ENCODE results near the gene MTF2.

The MTF2 gene

GRCh38 chr1:93083979-93084378, 4.9 kb downstream of the MTF2 start:
- DNase-seq (ENCODE audit: low read depth) = no peak

- DNase-seq (ENCODE audit: low read depth) = no peak
Measured at GRCh38 chr1:93087532-93087931, 8.4 kb downstream of the MTF2 start.

- no peak for DNase-seq (ENCODE audit: low read depth)
Measured at GRCh38 chr1:93093332-93094006, 14.4 kb downstream of the MTF2 start.

- no peak for DNase-seq (ENCODE audit: low read depth)
Measured at GRCh38 chr1:93095804-93096585, 16.9 kb downstream of the MTF2 start.

- no peak for DNase-seq (ENCODE audit: low read depth)
Measured at GRCh38 chr1:93102142-93102541, 23.1 kb downstream of the MTF2 start.

- no peak for DNase-seq (ENCODE audit: low read depth)
Measured at GRCh38 chr1:93106226-93106625, 27.1 kb downstream of the MTF2 start.

GRCh38 chr1:93107395-93107794, 28.3 kb downstream of the MTF2 start:
- no peak for DNase-seq (ENCODE audit: low read depth)

GRCh38 chr1:93108335-93108734, 29.3 kb downstream of the MTF2 start:
- no peak for DNase-seq (ENCODE audit: low read depth)

GRCh38 chr1:93109578-93109977, 30.5 kb downstream of the MTF2 start:
- no peak for DNase-seq (ENCODE audit: low read depth)

- DNase-seq (ENCODE audit: low read depth) = no peak
Measured at GRCh38 chr1:93111065-93111464, 32.0 kb downstream of the MTF2 start.

GRCh38 chr1:93111561-93111960, 32.5 kb downstream of the MTF2 start:
- no peak for DNase-seq (ENCODE audit: low read depth)

- DNase-seq (ENCODE audit: low read depth) = no peak
Measured at GRCh38 chr1:93113127-93113526, 34.0 kb downstream of the MTF2 start.

GRCh38 chr1:93114391-93114790, 35.3 kb downstream of the MTF2 start:
- DNase-seq (ENCODE audit: low read depth) = no peak

GRCh38 chr1:93120614-93121013, 41.5 kb downstream of the MTF2 start:
- no peak for DNase-seq (ENCODE audit: low read depth)

GRCh38 chr1:93123201-93123783, 44.2 kb downstream of the MTF2 start:
- DNase-seq (ENCODE audit: low read depth) = no peak

- no peak for DNase-seq (ENCODE audit: low read depth)
Measured at GRCh38 chr1:93124556-93125355, 45.7 kb downstream of the MTF2 start.

- no peak for DNase-seq (ENCODE audit: low read depth)
Measured at GRCh38 chr1:93129507-93130099, 50.5 kb downstream of the MTF2 start.

GRCh38 chr1:93132638-93133037, 53.6 kb downstream of the MTF2 start:
- DNase-seq (ENCODE audit: low read depth) = no peak

GRCh38 chr1:93136445-93136844, 57.4 kb downstream of the MTF2 start:
- DNase-seq (ENCODE audit: low read depth) = no peak

GRCh38 chr1:93137604-93138292, 58.7 kb downstream of the MTF2 start:
- DNase-seq (ENCODE audit: low read depth) = no peak

GRCh38 chr1:93140106-93140505, 61.0 kb downstream of the MTF2 start:
- DNase-seq (ENCODE audit: low read depth) = no peak
